ENCODE results near the gene OTOF. TPM values are rescaled to one million over a fixed set of nuclear protein-coding genes. Genes with fewer than 3 reads are reported as not detected.

The OTOF gene
- total and polyA plus RNA-seq, 9 of the 15 experiments (the other 6 are each of a cell fraction or from before 2014, with no cell fraction given) = 0.03 to 0.11 (median 0.06) TPM; not detected in 5

DNA sequence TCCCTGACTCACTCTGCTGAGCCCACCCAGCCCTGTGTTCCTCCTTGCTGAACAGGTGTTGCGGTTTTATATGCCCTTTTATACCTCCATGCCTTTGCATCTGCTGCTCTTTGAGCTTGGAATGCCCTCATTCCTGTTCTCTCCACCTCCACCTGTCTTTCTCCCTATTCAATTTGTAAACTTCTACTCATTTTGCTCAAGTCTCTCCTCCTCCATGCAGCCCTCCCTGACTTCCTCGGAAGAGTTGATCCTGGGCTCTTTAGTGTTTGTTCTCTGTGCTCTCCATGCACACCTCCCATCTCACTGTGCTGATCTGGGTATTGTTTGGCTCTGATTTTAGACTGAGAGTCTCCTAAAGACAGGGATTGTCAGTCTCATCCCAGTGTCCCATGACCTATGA is 7.2 kb upstream of the OTOF start:
- ATAC-seq = no peak
- intact Hi-C loops (cut with micrococcal nuclease) = no loop called here
- Histone ChIP-seq H4K20me1 (replicated peaks; ENCODE audit: control insufficient read depth, insufficient read depth, low read length) (no peaks in the 10 kb centered on the region), H3K4me2 (ENCODE audit: insufficient read depth, low read length) (no peak overlapping the region), H3K27ac (ENCODE audit: extremely low read depth, low read depth, low read length) (no peak overlapping the region), H3K27me3 (ENCODE audit: control insufficient read depth in 2 of 2, insufficient read depth in 2 of 2, low read length in 2 of 2) (peaks cover 2 to 48% of the 10 kb centered on the region in 2 experiments; a peak in 3 of 5 replicates), H3K9me1 (ENCODE audit: control insufficient read depth, insufficient read depth, low read length) (no peaks in the 10 kb centered on the region), H3K36me3 (ENCODE audit: control insufficient read depth, insufficient read depth, low read length) (no peaks in the 10 kb centered on the region), H3K4me3 (no peak overlapping the region), H3K4me1 (replicated peaks in 1 of 2; ENCODE audit: control insufficient read depth in 2 of 2, insufficient read depth in 2 of 2, low read length in 2 of 2) (peaks cover 0 to 18% of the 10 kb centered on the region in 2 experiments; a peak in 2 of 5 replicates), H3K9ac (ENCODE audit: insufficient read depth in 1 of 2, low read depth in 2 of 2, low read length in 2 of 2) (no peak overlapping the region), H3K9me3 (replicated peaks; ENCODE audit: control insufficient read depth, insufficient read depth, low read depth, low read length) (no peaks in the 10 kb centered on the region; the same call in 1 of the 2 replicates), H2AFZ (ENCODE audit: low read depth, low read length) (no peak overlapping the region), H3K79me2 (ENCODE audit: control insufficient read depth, insufficient read depth, low read length) (no peaks in the 10 kb centered on the region)
- WGBS (ENCODE audit: insufficient coverage, low coverage, missing lambda C conversion rate) = 11% methylated on average over 2 of the region's 2 CpGs
- ChIA-PET POLR2A (interaction anchor here (1.0 kb wide), 1 partner anchor 9 kb away, joined by 3 read pairs; no protein-coding TSS in a partner anchor), CTCF (ENCODE audit: low intra/inter-chr PET ratio) (no interaction called here)
- no peak for FAIRE-seq
- in situ Hi-C loops (cut with MboI) = no loop called here
- no TSS peak for BruUV-seq (replicated peaks)
- TF ChIP-seq NCOA4 (IDR thresholded peaks at IDR 0.05; ENCODE audit: partially characterized antibody) (no peak), ZFP36 (IDR thresholded peaks at IDR 0.05; ENCODE audit: low read depth, low read length, partially characterized antibody) (peak; percentile 93)
- DNase-seq (ENCODE audit: extremely low read depth in 1 of 4, low spot score in 3 of 4) = no peak

- FAIRE-seq = no peak
Observed at GRCh38 chr2:26484579-26484978, 6.7 kb upstream of the OTOF start.

More at GRCh38 chr2:26484579-26484978, 6.7 kb upstream of the OTOF start:
- Histone ChIP-seq H3K4me3 (no peak overlapping the region), H2AFZ (ENCODE audit: low read depth, low read length) (no peak overlapping the region), H4K20me1 (replicated peaks; ENCODE audit: control insufficient read depth, insufficient read depth, low read length) (no peaks in the 10 kb centered on the region), H3K4me1 (replicated peaks in 1 of 2; ENCODE audit: control insufficient read depth in 2 of 2, insufficient read depth in 2 of 2, low read length in 2 of 2) (peaks cover 0 to 19% of the 10 kb centered on the region in 2 experiments; a peak in 2 of 5 replicates), H3K9ac (ENCODE audit: insufficient read depth in 1 of 2, low read depth in 2 of 2, low read length in 2 of 2) (peak overlapping the region in 1 of 2 experiments; percentile 72; a peak in 1 of 4 replicates), H3K27ac (ENCODE audit: extremely low read depth, low read depth, low read length) (no peak overlapping the region), H3K36me3 (ENCODE audit: control insufficient read depth, insufficient read depth, low read length) (no peaks in the 10 kb centered on the region), H3K79me2 (ENCODE audit: control insufficient read depth, insufficient read depth, low read length) (no peaks in the 10 kb centered on the region), H3K9me3 (replicated peaks; ENCODE audit: control insufficient read depth, insufficient read depth, low read depth, low read length) (no peaks in the 10 kb centered on the region; the same call in 1 of the 2 replicates), H3K9me1 (ENCODE audit: control insufficient read depth, insufficient read depth, low read length) (no peaks in the 10 kb centered on the region), H3K27me3 (ENCODE audit: control insufficient read depth in 2 of 2, insufficient read depth in 2 of 2, low read length in 2 of 2) (peaks cover 2 to 48% of the 10 kb centered on the region in 2 experiments; a peak in 3 of 5 replicates), H3K4me2 (ENCODE audit: insufficient read depth, low read length) (no peak overlapping the region)
- DNase-seq (ENCODE audit: extremely low read depth in 1 of 4, low spot score in 3 of 4) (no peak), ATAC-seq (no peak)
- TF ChIP-seq BRD4 (IDR thresholded peaks at IDR 0.05) = no peak
- TF ChIP-seq, protein P1, sequence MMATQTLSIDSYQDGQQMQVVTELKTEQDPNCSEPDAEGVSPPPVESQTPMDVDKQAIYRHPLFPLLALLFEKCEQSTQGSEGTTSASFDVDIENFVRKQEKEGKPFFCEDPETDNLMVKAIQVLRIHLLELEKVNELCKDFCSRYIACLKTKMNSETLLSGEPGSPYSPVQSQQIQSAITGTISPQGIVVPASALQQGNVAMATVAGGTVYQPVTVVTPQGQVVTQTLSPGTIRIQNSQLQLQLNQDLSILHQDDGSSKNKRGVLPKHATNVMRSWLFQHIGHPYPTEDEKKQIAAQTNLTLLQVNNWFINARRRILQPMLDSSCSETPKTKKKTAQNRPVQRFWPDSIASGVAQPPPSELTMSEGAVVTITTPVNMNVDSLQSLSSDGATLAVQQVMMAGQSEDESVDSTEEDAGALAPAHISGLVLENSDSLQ (IDR thresholded peaks at IDR 0.05) = no peak
- no peak for TF ChIP-seq FOXA3 (CRISPR knock-in tag; conservative IDR thresholded peaks at IDR 0.05 in 1 of 2, IDR thresholded peaks at IDR 0.05 in 1 of 2)
- TF ChIP-seq ZNF699 (CRISPR knock-in tag; IDR thresholded peaks at IDR 0.05; ENCODE audit: insufficient replicate concordance) = no peak
- no peak for TF ChIP-seq ZBTB7A (IDR thresholded peaks at IDR 0.05; ENCODE audit: borderline replicate concordance, control insufficient read depth, low read depth, low read length)
- no peak for TF ChIP-seq SP2 (IDR thresholded peaks at IDR 0.05; ENCODE audit: extremely low read depth, low read depth, low read length, poor library complexity, severe bottlenecking)
- in situ Hi-C loops (cut with MboI) (no loop called here), intact Hi-C loops (cut with micrococcal nuclease) (no loop called here)
- CTCF ChIA-PET (ENCODE audit: low intra/inter-chr PET ratio) = no interaction called here
- BruUV-seq (replicated peaks) = no TSS peak
- WGBS (ENCODE audit: insufficient coverage, low coverage, missing lambda C conversion rate) = 0% methylated on average over 3 of the region's 4 CpGs
- POLR2A ChIA-PET = interaction anchor here (0.8 to 1.0 kb wide), 2 partner anchors 9 to 136 kb away, joined by 3 read pairs; no protein-coding TSS in a partner anchor
